HEK293 (cell line): ENCODE data around the gene GAS1.

Experiments
- CTCF ChIA-PET: fragments of 350-600 bp; formaldehyde crosslinking; extraction: SDS; loops from one replicate; lab custom pipeline; 2021; ENCODE audit warnings: antibody characterized with exemption; lab: Yijun Ruan, JAX
- POLR2A ChIA-PET: fragments of 300-600 bp; formaldehyde crosslinking; extraction: SDS; loops from one replicate; lab custom pipeline; 2020; ENCODE audit warnings: antibody characterized with exemption, inconsistent platforms; lab: Yijun Ruan, JAX
- H3K27ac ChIP-seq: fragments of 200-500 bp; sonication (Bioruptor generic); 2 replicates; pipeline ENCODE4 v1.5.1; 2014; ENCODE audit warnings: low read depth, low read length, control low read depth, inconsistent platforms; ENCODE audit errors: extremely low read depth
- H3K36me3 ChIP-seq, 2 experiments: fragments of 200-500 bp in 1 of 2; sonication (Bioruptor generic) in 1 of 2; 1 replicate in 1 of 2; 2 replicates in 1 of 2; pipeline ENCODE4 v1.5.1; 2014 to 2017; ENCODE audit warnings: inconsistent platforms in 2 of 2, low read length in 2 of 2; ENCODE audit not compliant: control insufficient read depth in 2 of 2, insufficient read depth in 1 of 2
- H3K4me1 ChIP-seq: fragments of 200-500 bp; sonication (Bioruptor generic); 2 replicates; pipeline ENCODE4 v1.5.1; 2014; ENCODE audit warnings: mild to moderate bottlenecking, low read length, inconsistent platforms; ENCODE audit not compliant: control insufficient read depth, insufficient read depth
- H3K4me3 ChIP-seq: 2 replicates; pipeline ENCODE4 v1.5.1; 2011; ENCODE audit warnings: low read depth, mild to moderate bottlenecking, control low read depth, low read length, moderate library complexity
- H3K9me3 ChIP-seq: fragments of 200-500 bp; sonication (Bioruptor generic); 2 replicates; pipeline ENCODE4 v1.5.1; 2014; ENCODE audit warnings: low read depth, low read length, inconsistent platforms; ENCODE audit not compliant: control insufficient read depth, insufficient read depth
- FEZF1 ChIP-seq: fragments of 450-650 bp; formaldehyde crosslinking; IDR thresholded peaks from 2 replicates; pipeline ENCODE4 v1.5.1; 2016; ENCODE audit warnings: missing biosample characterization, missing genetic modification characterization
- GFI1B ChIP-seq: fragments of 450-650 bp; formaldehyde crosslinking; IDR thresholded peaks from 2 replicates; pipeline ENCODE4 v1.5.1; 2016; ENCODE audit warnings: missing biosample characterization, missing genetic modification characterization
- GLIS1 ChIP-seq: fragments of 450-650 bp; formaldehyde crosslinking; IDR thresholded peaks from 2 replicates; pipeline ENCODE4 v1.5.1; 2016; ENCODE audit warnings: missing biosample characterization, missing genetic modification characterization
- MEIS1 ChIP-seq: sonication (generic); formaldehyde crosslinking; IDR thresholded peaks from 2 replicates; pipeline ENCODE4 v1.8.1; 2022; ENCODE audit warnings: missing genetic modification reagents, mild to moderate bottlenecking, borderline replicate concordance
- SP3 ChIP-seq: fragments of 450-650 bp; formaldehyde crosslinking; IDR thresholded peaks from 2 replicates; pipeline ENCODE4 v1.5.1; 2016; ENCODE audit warnings: missing biosample characterization, missing genetic modification characterization
- YY1 ChIP-seq: fragments of 450-650 bp; formaldehyde crosslinking; IDR thresholded peaks from 2 replicates; pipeline ENCODE4 v1.5.1; 2018; ENCODE audit warnings: missing biosample characterization, missing genetic modification characterization
- ZBTB44 ChIP-seq: fragments of 450-650 bp; IDR thresholded peaks from 2 replicates; pipeline ENCODE4 v1.5.1; 2018; ENCODE audit warnings: missing biosample characterization, mild to moderate bottlenecking, missing genetic modification characterization
- ZBTB48 ChIP-seq: fragments of 450-650 bp; formaldehyde crosslinking; IDR thresholded peaks from 2 replicates; pipeline ENCODE4 v1.5.1; 2016; ENCODE audit warnings: missing biosample characterization, missing genetic modification characterization
- ZNF146 ChIP-seq: fragments of 450-650 bp; formaldehyde crosslinking; IDR thresholded peaks from 2 replicates; pipeline ENCODE4 v1.5.1; 2016; ENCODE audit warnings: missing biosample characterization, missing genetic modification characterization
- ZNF148 ChIP-seq: fragments of 450-650 bp; formaldehyde crosslinking; IDR thresholded peaks from 2 replicates; pipeline ENCODE4 v1.5.0; 2017; ENCODE audit warnings: missing biosample characterization, missing genetic modification characterization, borderline replicate concordance
- ZNF202 ChIP-seq: fragments of 450-650 bp; formaldehyde crosslinking; IDR thresholded peaks from 2 replicates; pipeline ENCODE4 v1.5.1; 2016; ENCODE audit warnings: missing biosample characterization, missing genetic modification characterization, borderline replicate concordance
- ZNF24 ChIP-seq: fragments of 450-650 bp; formaldehyde crosslinking; IDR thresholded peaks from 2 replicates; pipeline ENCODE4 v1.5.1; 2016; ENCODE audit warnings: missing biosample characterization, missing genetic modification characterization
- ZNF280C ChIP-seq: fragments of 450-650 bp; formaldehyde crosslinking; IDR thresholded peaks from 2 replicates; pipeline ENCODE4 v1.5.1; 2016; ENCODE audit warnings: missing biosample characterization, missing genetic modification characterization
- ZNF280D ChIP-seq: fragments of 450-650 bp; formaldehyde crosslinking; IDR thresholded peaks from 2 replicates; pipeline ENCODE4 v1.5.1; 2016; ENCODE audit warnings: missing biosample characterization, missing genetic modification characterization
- ZNF324 ChIP-seq: fragments of 450-650 bp; formaldehyde crosslinking; IDR thresholded peaks from 2 replicates; pipeline ENCODE4 v1.5.1; 2016; ENCODE audit warnings: missing biosample characterization, missing genetic modification characterization
- ZNF514 ChIP-seq: fragments of 450-650 bp; formaldehyde crosslinking; IDR thresholded peaks from 2 replicates; pipeline ENCODE4 v1.5.1; 2016; ENCODE audit warnings: missing biosample characterization, missing genetic modification characterization
- ZNF560 ChIP-seq: fragments of 450-650 bp; formaldehyde crosslinking; IDR thresholded peaks from 2 replicates; pipeline ENCODE4 v1.5.1; 2017; ENCODE audit warnings: missing biosample characterization, missing genetic modification characterization, borderline replicate concordance

Gene GAS1

DNA sequence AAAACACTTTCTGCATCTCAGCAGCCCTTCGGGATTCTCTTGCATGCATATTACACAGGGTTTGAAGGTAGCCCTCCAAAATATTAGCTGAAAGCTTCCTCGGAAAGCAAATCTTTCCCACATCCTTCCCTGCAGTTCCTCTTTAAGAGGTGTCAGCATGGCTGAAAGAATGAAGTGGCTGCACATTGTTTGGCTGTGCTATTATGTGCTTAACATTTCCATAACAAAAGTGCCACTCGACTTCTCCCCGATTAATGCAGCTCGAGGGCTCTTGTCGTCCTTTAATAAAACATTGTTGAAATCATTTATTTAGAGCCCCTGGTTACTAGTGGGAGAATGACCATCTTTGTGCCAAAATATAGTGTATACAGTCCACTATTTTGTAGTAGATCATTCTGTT is 6.5 kb downstream of the GAS1 start:
- CTCF ChIA-PET = interaction anchor here (0.6 kb wide), 1 partner anchor 298 kb away, joined by 3 read pairs; no protein-coding TSS in a partner anchor

More for the DNA sequence above, 6.5 kb downstream of the GAS1 start:
- Histone ChIP-seq H3K4me3 (no peak overlapping the region), H3K27ac (no peak overlapping the region), H3K9me3 (no peaks in the 10 kb centered on the region), H3K36me3 (no peaks in the 10 kb centered on the region), H3K4me1 (peaks cover 18% of the 10 kb centered on the region)
- POLR2A ChIA-PET = no interaction called here
- no peak for TF ChIP-seq ZNF146
- no peak for TF ChIP-seq ZNF324
- TF ChIP-seq FEZF1 (tag by site-specific recombination) = no peak
- TF ChIP-seq ZBTB48 (tag by site-specific recombination) = no peak
- TF ChIP-seq SP3 = no peak
- TF ChIP-seq ZNF280D (tag by site-specific recombination) = no peak
- no peak for TF ChIP-seq GFI1B (tag by site-specific recombination)
- no peak for TF ChIP-seq ZBTB44
- no peak for TF ChIP-seq ZNF560 (tag by site-specific recombination)
- TF ChIP-seq ZNF514 = no peak
- TF ChIP-seq YY1 = no peak
- no peak for TF ChIP-seq GLIS1 (tag by site-specific recombination)
- no peak for TF ChIP-seq ZNF202 (tag by site-specific recombination)
- no peak for TF ChIP-seq ZNF148 (tag by site-specific recombination)
- TF ChIP-seq MEIS1 (CRISPR knock-in tag) = no peak
- TF ChIP-seq ZNF280C (tag by site-specific recombination) = no peak
- no peak for TF ChIP-seq ZNF24 (tag by site-specific recombination)
